AG20443 (cell line): ENCODE results near the gene PTX4.
"Not testable (repeated sequence)": the region's sequence is repeated elsewhere in the genome, so short reads cannot be mapped to it uniquely, and the experiment has no call there.

Source experiments
- DNase-seq: peaks from one replicate; pipeline ENCODE4 v3.0.0; 2012; ENCODE audit warnings: low spot score, mixed read lengths

PTX4 gene

GRCh38 chr16:1443980-1444729, 44.6 kb downstream of the PTX4 start, which contains the start of gene CCDC154:
Gene CCDC154 (minus strand): TSS chr16:1444556. CDS start chr16:1444322, 234 bp downstream.
- no peak for DNase-seq

GRCh38 chr16:1443403-1443973, 45.3 kb downstream of the PTX4 start:
- no peak for DNase-seq

- no peak for DNase-seq
Measured at GRCh38 chr16:1442697-1443096, 46.0 kb downstream of the PTX4 start.

GRCh38 chr16:1441391-1441829, 47.3 kb downstream of the PTX4 start:
- DNase-seq, result no peak

- DNase-seq, result not testable (repeated sequence)
Measured at GRCh38 chr16:1439699-1440074, 49.1 kb downstream of the PTX4 start.

GRCh38 chr16:1439058-1439698, 49.6 kb downstream of the PTX4 start:
- no peak for DNase-seq

GRCh38 chr16:1438229-1439057, 50.3 kb downstream of the PTX4 start:
- DNase-seq, result no peak

- no peak for DNase-seq
Measured at GRCh38 chr16:1437606-1438005, 51.1 kb downstream of the PTX4 start.

GRCh38 chr16:1436731-1437355, 51.9 kb downstream of the PTX4 start:
- no peak for DNase-seq

- DNase-seq, result no peak
Measured at GRCh38 chr16:1435921-1436697, 52.6 kb downstream of the PTX4 start.
